DND-41 (cell line): ENCODE data around the gene OTOP3.

Experiments
- ATAC-seq: fragments of 200-7000 bp; cut with Tn5 transposase; 3 replicates; pipeline ENCODE4 v1.9.1; 2021; ENCODE audit warnings: low read depth; ENCODE audit not compliant: insufficient read depth
- DNase-seq: peaks from one replicate; pipeline ENCODE4 v3.0.0-alpha.2; 2020
- H2AFZ ChIP-seq: 2 replicates; pipeline ENCODE4 v1.6.0; 2012; ENCODE audit warnings: low read depth, low read length
- H3K27ac ChIP-seq: 2 replicates; pipeline ENCODE4 v1.5.1; 2012; ENCODE audit warnings: low read length, inconsistent platforms
- H3K27me3 ChIP-seq: fragments of 200-600 bp; sonication (generic); 2 replicates; pipeline ENCODE4 v1.6.0; 2012; ENCODE audit warnings: low read length, mild to moderate bottlenecking, inconsistent platforms; ENCODE audit not compliant: insufficient read depth, poor library complexity
- H3K36me3 ChIP-seq: 2 replicates; pipeline ENCODE4 v1.5.1; 2012; ENCODE audit warnings: low read length, inconsistent platforms; ENCODE audit not compliant: insufficient read depth
- H3K4me1 ChIP-seq: 2 replicates; pipeline ENCODE4 v1.5.1; 2012; ENCODE audit warnings: mild to moderate bottlenecking, low read length; ENCODE audit not compliant: insufficient read depth
- H3K4me2 ChIP-seq: 2 replicates; pipeline ENCODE4 v1.6.0; 2012; ENCODE audit warnings: mild to moderate bottlenecking, moderate library complexity, low read length, inconsistent platforms; ENCODE audit not compliant: insufficient read depth
- H3K4me3 ChIP-seq, 2 experiments: fragments of 200-600 bp in 1 of 2; shearing (Covaris generic) in 1 of 2; 2 replicates each; pipeline ENCODE4 v1.5.1; 2012 to 2016; ENCODE audit warnings: inconsistent platforms in 2 of 2, low read length in 2 of 2, mild to moderate bottlenecking in 2 of 2, low read depth in 1 of 2, moderate library complexity in 1 of 2
- H3K79me2 ChIP-seq: 2 replicates; pipeline ENCODE4 v1.6.0; 2012; ENCODE audit warnings: low read length, inconsistent platforms; ENCODE audit not compliant: insufficient read depth
- H3K9ac ChIP-seq: 2 replicates; pipeline ENCODE4 v1.6.0; 2012; ENCODE audit warnings: low read depth, mild to moderate bottlenecking, inconsistent platforms, low read length, moderate library complexity
- H3K9me3 ChIP-seq: 2 replicates; pipeline ENCODE4 v1.5.1; 2012; ENCODE audit warnings: low read length, moderate library complexity, mild to moderate bottlenecking, inconsistent platforms; ENCODE audit not compliant: insufficient read depth, severe bottlenecking
- H4K20me1 ChIP-seq: 2 replicates; pipeline ENCODE4 v1.6.0; 2012; ENCODE audit warnings: low read length; ENCODE audit not compliant: insufficient read depth
- EZH2 ChIP-seq: IDR thresholded peaks from 3 replicates; pipeline ENCODE4 v1.6.1; 2012; ENCODE audit warnings: borderline replicate concordance, low read depth, mild to moderate bottlenecking, moderate library complexity, low read length, inconsistent platforms; ENCODE audit not compliant: severe bottlenecking
- TF ChIP-seq, protein P1 (sequence below): IDR thresholded peaks from 2 replicates; pipeline ENCODE4 v1.5.1; 2012; ENCODE audit warnings: borderline replicate concordance, low read length, moderate library complexity, mild to moderate bottlenecking; ENCODE audit not compliant: poor library complexity, severe bottlenecking; ENCODE audit errors: extremely low read depth

OTOP3 gene

GRCh38 chr17:74920306-74920620 lies 15.4 kb upstream of the OTOP3 start:
- H3K27ac ChIP-seq, result no peak overlapping the region
- H2AFZ ChIP-seq, result no peak overlapping the region
- H3K79me2 ChIP-seq, result no peaks in the 10 kb centered on the region
- H3K27me3 ChIP-seq, result peaks cover 8% of the 10 kb centered on the region
- TF ChIP-seq, protein P1, sequence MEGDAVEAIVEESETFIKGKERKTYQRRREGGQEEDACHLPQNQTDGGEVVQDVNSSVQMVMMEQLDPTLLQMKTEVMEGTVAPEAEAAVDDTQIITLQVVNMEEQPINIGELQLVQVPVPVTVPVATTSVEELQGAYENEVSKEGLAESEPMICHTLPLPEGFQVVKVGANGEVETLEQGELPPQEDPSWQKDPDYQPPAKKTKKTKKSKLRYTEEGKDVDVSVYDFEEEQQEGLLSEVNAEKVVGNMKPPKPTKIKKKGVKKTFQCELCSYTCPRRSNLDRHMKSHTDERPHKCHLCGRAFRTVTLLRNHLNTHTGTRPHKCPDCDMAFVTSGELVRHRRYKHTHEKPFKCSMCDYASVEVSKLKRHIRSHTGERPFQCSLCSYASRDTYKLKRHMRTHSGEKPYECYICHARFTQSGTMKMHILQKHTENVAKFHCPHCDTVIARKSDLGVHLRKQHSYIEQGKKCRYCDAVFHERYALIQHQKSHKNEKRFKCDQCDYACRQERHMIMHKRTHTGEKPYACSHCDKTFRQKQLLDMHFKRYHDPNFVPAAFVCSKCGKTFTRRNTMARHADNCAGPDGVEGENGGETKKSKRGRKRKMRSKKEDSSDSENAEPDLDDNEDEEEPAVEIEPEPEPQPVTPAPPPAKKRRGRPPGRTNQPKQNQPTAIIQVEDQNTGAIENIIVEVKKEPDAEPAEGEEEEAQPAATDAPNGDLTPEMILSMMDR, result no peak
- no peak for TF ChIP-seq EZH2
- no peaks in the 10 kb centered on the region for H3K9me3 ChIP-seq
- DNase-seq, result no peak
- no peaks in the 10 kb centered on the region; the same call in 1 of the 2 replicates for H4K20me1 ChIP-seq
- no peaks in the 10 kb centered on the region for H3K4me1 ChIP-seq
- no peak overlapping the region for H3K9ac ChIP-seq
- H3K36me3 ChIP-seq, result no peaks in the 10 kb centered on the region
- no peak overlapping the region for H3K4me3 ChIP-seq
- ATAC-seq, result no peak
- no peak overlapping the region for H3K4me2 ChIP-seq

DNA sequence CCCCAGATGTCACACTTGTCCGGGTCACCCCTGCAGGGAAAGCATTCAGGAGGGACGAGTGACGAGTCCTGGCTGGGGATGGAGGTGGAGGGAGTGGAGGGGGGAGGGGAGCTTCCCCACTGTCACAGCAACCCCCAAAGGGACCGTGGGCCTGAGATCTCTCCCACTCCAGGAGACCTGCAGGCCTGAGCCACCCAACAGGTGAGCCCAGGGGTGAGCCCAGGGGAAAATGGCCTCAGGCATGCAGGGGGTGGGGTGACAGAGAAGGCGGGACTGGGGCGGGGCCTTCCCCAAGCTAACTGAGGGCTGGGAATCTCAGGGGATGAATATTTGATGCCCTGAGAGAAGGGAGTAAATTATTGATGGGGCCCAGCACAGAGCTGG lies 15.1 kb upstream of the OTOP3 start:
- Histone ChIP-seq H3K9ac (no peak overlapping the region), H3K27me3 (peaks cover 12% of the 10 kb centered on the region), H3K27ac (no peak overlapping the region), H3K9me3 (no peaks in the 10 kb centered on the region), H3K4me2 (no peak overlapping the region), H2AFZ (no peak overlapping the region), H3K4me1 (no peaks in the 10 kb centered on the region), H3K36me3 (no peaks in the 10 kb centered on the region), H3K79me2 (no peaks in the 10 kb centered on the region), H3K4me3 (no peak overlapping the region), H4K20me1 (no peaks in the 10 kb centered on the region; the same call in 1 of the 2 replicates)
- TF ChIP-seq EZH2, result no peak
- TF ChIP-seq, protein P1, result no peak
- ATAC-seq (no peak), DNase-seq (no peak)

GRCh38 chr17:74921026-74921681 lies 14.5 kb upstream of the OTOP3 start:
- Histone ChIP-seq H3K9ac (no peak overlapping the region), H2AFZ (no peak overlapping the region), H3K36me3 (no peaks in the 10 kb centered on the region), H3K4me2 (no peak overlapping the region), H3K9me3 (no peaks in the 10 kb centered on the region), H3K4me1 (no peaks in the 10 kb centered on the region), H4K20me1 (no peaks in the 10 kb centered on the region; the same call in 1 of the 2 replicates), H3K27ac (no peak overlapping the region), H3K4me3 (no peak overlapping the region), H3K79me2 (no peaks in the 10 kb centered on the region), H3K27me3 (peaks cover 12% of the 10 kb centered on the region)
- TF ChIP-seq, protein P1, result no peak
- no peak for TF ChIP-seq EZH2
- DNase-seq, result no peak
- ATAC-seq, result no peak

DNA sequence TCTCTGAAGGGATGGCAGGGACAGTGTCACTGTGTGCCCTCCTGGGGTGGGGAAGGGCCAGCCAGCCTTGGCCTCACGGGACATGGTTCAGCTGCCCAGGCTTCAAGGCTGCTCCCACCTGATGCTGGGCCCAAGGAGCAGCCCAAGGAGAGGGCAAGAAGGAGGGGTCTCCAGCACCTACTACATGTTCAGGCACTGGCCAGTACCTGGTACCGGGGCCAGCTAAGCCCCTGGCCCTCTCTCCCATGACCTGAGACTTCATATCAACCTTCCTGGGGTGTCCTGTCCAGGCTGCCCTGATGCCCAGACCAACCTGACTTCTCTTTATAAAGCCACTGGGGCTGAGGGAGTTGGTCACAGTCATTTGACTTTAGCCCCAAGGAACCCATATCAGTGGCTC lies 13.9 kb upstream of the OTOP3 start:
- Histone ChIP-seq H3K9me3 (no peaks in the 10 kb centered on the region), H3K9ac (no peak overlapping the region), H3K4me1 (no peaks in the 10 kb centered on the region), H3K27ac (no peak overlapping the region), H2AFZ (no peak overlapping the region), H3K4me2 (no peak overlapping the region), H3K27me3 (peaks cover 12% of the 10 kb centered on the region), H3K4me3 (no peak overlapping the region), H3K36me3 (no peaks in the 10 kb centered on the region), H3K79me2 (no peaks in the 10 kb centered on the region), H4K20me1 (no peaks in the 10 kb centered on the region; the same call in 1 of the 2 replicates)
- DNase-seq (no peak), ATAC-seq (no peak)
- TF ChIP-seq, protein P1, result no peak
- TF ChIP-seq EZH2, result no peak
